ENCODE measurements around the gene DCTN3. TPM values are rescaled to one million over a fixed set of nuclear protein-coding genes. Genes with fewer than 3 reads are reported as not detected.

The DCTN3 gene
- total RNA-seq, 1 experiment from 2014 or later: 157 TPM

GRCh38 chr9:34623374-34624235 lies 3.3 kb upstream of the DCTN3 start:
- DNase-seq (ENCODE audit: low read depth): no peak

GRCh38 chr9:34615132-34615531 lies 5.2 kb downstream of the DCTN3 start:
- no peak for DNase-seq (ENCODE audit: low read depth)

- DNase-seq (ENCODE audit: low read depth): peak; percentile 86
These were observed 7.4 kb downstream of the DCTN3 start for GRCh38 chr9:34612788-34613390.

GRCh38 chr9:34611811-34612787 lies 8.2 kb downstream of the DCTN3 start, which contains the start of gene RPP25L:
RPP25L (minus strand) TSS chr9:34612097; CDS start chr9:34611296, 801 bp downstream.
- DNase-seq (ENCODE audit: low read depth): peak; percentile 93

GRCh38 chr9:34611251-34611810 lies 9.0 kb downstream of the DCTN3 start:
- DNase-seq (ENCODE audit: low read depth): no peak

- DNase-seq (ENCODE audit: low read depth): no peak
These were observed 9.7 kb downstream of the DCTN3 start for GRCh38 chr9:34610434-34611206.

GRCh38 chr9:34607331-34607730 lies 13.0 kb downstream of the DCTN3 start:
- no peak for DNase-seq (ENCODE audit: low read depth)

- DNase-seq (ENCODE audit: low read depth): no peak
These were observed 13.4 kb downstream of the DCTN3 start for GRCh38 chr9:34606905-34607304.

GRCh38 chr9:34606190-34606589 lies 14.1 kb downstream of the DCTN3 start:
- DNase-seq (ENCODE audit: low read depth): no peak

- peak; percentile 79 for DNase-seq (ENCODE audit: low read depth)
These were observed 16.6 kb downstream of the DCTN3 start for GRCh38 chr9:34603610-34604231.

GRCh38 chr9:34601937-34602573 lies 18.2 kb downstream of the DCTN3 start:
- no peak for DNase-seq (ENCODE audit: low read depth)

GRCh38 chr9:34600908-34601307 lies 19.4 kb downstream of the DCTN3 start:
- no peak for DNase-seq (ENCODE audit: low read depth)

GRCh38 chr9:34599546-34599945 lies 20.7 kb downstream of the DCTN3 start:
- DNase-seq (ENCODE audit: low read depth): no peak

GRCh38 chr9:34594177-34594576 lies 26.1 kb downstream of the DCTN3 start:
- no peak for DNase-seq (ENCODE audit: low read depth)

- peak; percentile 32 for DNase-seq (ENCODE audit: low read depth)
These were observed 27.2 kb downstream of the DCTN3 start for GRCh38 chr9:34592895-34593601.

GRCh38 chr9:34591917-34592866 lies 28.1 kb downstream of the DCTN3 start:
- DNase-seq (ENCODE audit: low read depth): no peak

- peak; percentile 90 for DNase-seq (ENCODE audit: low read depth)
These were observed 28.9 kb downstream of the DCTN3 start for GRCh38 chr9:34591248-34591916.

Measured in Daoy (cell line).